Suppressor macrophage treated with lipopolysaccharide for 1 hour (primary cell): ENCODE measurements around the gene MED27.
"Not testable (repeated sequence)": the region's sequence is repeated elsewhere in the genome, so short reads cannot be mapped to it uniquely, and the experiment has no call there.

Experiments
- DNase-seq, 3 donors: peaks; one replicate each; pipeline ENCODE4 v3.0.0-alpha.2; 2020 to 2022

MED27 gene

GRCh38 chr9:132012704-132013357 is 66.8 kb downstream of the MED27 start:
- DNase-seq, result no peak

DNA sequence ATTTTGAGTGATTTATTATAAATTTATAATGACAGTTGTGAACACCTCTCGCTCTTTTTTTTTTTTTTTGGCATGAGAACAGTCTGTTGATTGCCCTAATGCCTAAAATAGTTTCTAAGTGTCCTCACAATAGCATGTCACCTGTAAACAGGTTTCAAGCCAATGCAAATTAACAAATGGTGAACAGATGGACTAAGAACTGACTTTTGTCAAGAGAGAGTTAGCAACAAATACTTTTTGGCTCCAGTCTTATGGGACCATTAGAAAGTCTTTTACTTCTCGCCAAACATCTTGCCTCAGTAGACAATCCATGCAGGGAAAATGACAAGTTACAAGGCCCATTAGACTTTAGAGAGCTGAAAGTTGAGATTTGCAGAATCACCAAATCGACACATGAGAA is 67.8 kb downstream of the MED27 start:
- DNase-seq, result no peak

GRCh38 chr9:132011309-132011708 is 68.4 kb downstream of the MED27 start:
- no peak for DNase-seq

GRCh38 chr9:132010201-132010600 is 69.5 kb downstream of the MED27 start:
- DNase-seq, result not testable (repeated sequence)

DNA sequence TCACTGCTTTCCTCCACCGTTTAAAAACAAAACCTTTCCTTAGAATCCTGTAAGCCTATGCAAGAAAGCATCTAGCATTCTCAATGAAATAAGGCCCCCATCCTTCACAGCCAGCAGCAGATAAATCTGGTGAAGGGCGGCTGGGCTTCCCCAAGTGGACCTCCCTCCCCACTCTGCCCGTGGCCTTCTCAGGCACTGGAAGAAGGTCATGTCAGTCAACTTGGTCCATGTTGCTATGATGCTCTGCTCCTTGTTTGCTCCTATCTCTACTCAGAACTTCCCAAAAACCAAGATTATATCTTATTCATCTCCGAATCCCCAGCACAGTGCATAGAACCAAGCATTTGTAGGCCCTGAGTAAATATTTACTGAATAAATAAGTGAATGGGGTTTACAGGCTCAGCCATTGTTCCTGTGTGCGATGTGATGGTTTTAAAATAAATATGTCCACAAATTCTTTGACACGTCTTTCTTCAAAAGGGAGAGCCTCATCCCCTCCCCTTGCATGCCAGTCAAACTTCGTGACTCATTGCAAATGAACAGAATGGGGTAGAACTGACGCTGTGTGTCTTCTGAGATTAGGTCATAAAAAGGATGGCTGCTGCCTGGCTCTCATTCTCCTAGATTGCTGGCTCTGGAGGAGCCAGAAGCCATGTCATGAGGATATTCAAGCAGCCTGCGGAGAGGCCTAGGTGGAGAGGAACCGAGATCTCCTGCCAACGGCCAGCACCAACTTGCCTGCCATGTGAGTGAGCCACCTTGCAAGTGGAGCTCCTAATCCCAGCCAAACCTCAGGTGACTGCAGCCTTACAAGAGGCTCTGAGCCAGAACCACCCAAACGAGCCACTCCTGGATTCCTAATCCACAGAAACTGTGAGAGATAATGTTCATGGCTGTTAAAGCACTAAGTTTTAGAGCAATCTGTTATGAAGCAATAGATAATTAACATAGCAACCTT is 70.5 kb downstream of the MED27 start:
- DNase-seq, result no peak

- no peak for DNase-seq
Measured at GRCh38 chr9:132008184-132008803, 71.4 kb downstream of the MED27 start.

DNA sequence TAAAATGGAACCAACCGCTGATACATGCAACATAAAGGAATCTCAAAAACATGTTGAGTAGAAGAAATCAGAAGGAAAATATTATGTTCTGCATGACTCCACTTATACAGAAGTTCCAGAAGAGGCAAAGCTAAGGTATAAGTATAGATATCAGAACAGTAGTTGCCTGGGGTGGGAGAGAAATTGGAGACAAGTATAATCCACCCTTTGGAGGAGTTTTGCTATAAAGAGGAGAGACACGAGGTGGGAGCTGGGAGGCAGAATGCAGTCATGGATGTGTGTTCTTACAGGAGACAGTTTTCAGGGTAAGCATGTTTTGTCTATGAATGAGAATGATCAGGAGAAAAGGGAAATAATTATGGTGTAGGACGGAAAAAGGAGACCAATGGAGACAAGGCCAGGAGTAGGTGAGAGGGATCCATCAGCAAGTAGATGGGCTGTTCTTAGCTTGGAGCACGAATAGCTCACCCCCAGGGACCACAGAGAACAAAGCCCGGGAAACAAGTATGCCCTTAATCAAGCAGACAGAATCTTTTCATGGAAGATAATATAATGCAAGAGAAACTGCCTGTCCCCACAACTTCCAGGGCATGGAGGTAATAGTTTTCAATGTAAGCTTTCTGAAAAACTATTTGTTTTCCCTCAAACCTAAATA is 72.2 kb downstream of the MED27 start:
- no peak for DNase-seq

GRCh38 chr9:132006677-132007370 is 72.8 kb downstream of the MED27 start:
- DNase-seq, result no peak

DNA sequence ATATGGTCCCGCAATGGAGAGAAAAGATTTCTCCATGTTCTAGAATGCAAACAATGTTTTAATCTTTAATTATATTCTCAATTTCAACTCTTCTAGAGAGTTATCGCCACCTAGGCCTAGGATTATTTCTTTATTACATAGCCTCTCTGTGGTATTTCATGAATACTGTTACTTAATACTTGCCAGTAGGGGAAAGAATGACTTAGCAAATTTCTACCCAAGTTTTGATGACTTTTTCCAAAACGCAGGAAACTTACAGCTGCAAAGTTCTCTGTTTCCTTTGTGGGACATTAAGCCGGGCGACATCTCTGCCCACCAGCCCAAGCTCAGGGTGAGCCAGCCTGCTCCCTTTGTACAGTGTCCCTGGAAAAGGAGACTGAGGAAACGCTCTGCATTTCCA is 73.8 kb downstream of the MED27 start:
- peak in 2 of 3 donors; percentile 16 to 29 for DNase-seq

- no peak for DNase-seq
Measured at GRCh38 chr9:132004323-132004722, 75.3 kb downstream of the MED27 start.

GRCh38 chr9:132003896-132004295 is 75.8 kb downstream of the MED27 start:
- peak; percentile 65 to 77 (median 73) for DNase-seq

- DNase-seq, result no peak
Measured at GRCh38 chr9:132003319-132003704, 76.4 kb downstream of the MED27 start.

GRCh38 chr9:132002643-132003318 is 76.9 kb downstream of the MED27 start:
- no peak for DNase-seq

GRCh38 chr9:132001567-132001966 is 78.1 kb downstream of the MED27 start:
- no peak for DNase-seq

DNA sequence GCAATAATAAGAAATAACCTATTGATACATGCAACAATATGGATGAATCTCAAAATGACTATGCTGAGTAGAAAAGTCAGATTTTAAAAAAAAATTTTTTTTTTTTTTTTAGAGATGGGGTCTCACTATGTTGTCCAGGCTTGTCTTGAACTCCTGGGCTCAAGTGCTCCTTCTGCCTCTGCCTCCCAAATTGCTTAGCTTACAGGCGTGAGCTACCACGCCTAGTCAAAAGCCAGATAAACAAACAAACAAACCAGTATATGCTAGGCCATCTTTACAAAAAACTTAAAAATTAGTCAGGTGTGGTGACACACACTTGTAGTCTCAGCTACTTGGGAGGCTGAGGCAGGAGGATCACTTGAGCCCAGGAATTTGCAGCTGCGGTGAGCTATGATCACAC is 79.0 kb downstream of the MED27 start:
- no peak for DNase-seq

DNA sequence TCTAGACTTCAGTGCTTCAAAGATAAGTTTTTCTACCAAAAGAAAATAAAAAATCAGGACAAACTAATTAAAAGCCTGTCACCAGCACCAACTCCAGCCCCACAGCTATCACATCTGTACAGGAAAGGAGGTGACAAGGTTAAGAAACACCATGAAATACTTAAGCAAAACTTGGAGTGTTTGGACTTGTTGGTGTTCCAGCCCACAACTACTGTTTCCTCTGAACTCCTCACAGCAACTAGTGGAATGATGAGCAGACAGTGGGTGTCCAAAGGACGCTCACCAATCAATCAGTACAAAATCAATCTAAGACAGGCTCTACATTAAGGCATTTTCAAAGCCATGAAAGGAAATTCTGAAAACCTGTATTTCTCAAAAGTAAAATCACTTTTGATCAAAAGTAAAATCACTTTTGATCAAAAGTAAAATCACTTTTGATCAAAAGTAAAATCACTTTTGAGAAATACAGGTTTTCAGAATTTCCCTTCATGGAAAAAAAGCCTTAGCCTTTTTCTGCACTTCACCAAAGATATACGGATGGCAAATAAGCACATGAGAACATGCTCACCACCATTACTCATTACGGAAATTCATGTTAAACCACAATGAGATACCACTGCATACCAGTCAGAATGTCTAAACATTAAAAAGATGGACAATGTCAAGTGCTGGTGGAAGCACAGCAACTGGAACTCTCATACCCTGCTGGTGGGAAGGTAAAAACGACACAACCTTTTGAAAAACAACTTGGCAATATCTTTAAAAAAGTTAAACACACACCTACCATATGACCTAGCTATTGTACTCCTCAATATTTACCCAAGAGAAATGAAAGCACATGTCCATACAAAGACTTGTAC is 79.7 kb downstream of the MED27 start:
- peak; percentile 32 to 68 (median 41) for DNase-seq

DNA sequence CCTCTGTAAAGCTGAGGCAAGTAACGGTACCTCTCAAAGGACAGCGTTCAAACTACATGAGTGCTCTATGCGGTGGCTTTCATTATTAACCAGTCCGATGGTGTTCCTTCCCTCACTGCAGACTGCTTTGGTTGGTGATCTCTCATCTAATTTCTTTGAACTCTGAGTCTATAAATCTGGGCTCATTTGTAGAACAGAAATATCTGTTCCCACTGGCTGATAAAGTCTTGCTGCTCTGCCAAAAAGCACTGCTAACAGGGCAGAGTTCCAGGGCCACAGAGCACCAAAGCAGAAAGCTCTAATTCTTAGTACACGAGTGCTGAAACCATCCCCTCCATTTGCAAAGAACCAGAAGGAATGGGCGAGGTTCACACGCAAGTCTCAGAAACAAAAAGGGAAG is 81.9 kb downstream of the MED27 start:
- DNase-seq, result no peak

- DNase-seq, result no peak
Measured at GRCh38 chr9:131997076-131997475, 82.6 kb downstream of the MED27 start.

DNA sequence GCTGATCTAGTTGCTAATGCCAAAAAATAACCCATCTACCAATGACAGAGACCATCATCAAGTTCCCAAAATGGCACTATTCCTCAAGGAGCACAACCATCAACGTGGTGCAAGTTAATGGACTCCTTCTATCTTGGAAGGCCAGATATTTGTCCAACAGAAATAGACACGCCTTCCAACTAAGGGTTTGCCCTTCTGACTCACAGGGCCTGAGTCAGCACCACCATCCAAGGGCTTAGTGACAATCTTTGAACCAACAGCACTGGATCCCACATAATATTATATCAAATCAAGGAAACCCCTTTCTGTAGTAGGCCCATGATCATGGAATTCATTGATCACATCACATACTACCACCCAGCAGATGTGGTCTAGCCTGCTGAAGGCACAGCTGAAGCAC is 84.3 kb downstream of the MED27 start:
- DNase-seq, result peak; percentile 18 to 27 (median 22)

DNA sequence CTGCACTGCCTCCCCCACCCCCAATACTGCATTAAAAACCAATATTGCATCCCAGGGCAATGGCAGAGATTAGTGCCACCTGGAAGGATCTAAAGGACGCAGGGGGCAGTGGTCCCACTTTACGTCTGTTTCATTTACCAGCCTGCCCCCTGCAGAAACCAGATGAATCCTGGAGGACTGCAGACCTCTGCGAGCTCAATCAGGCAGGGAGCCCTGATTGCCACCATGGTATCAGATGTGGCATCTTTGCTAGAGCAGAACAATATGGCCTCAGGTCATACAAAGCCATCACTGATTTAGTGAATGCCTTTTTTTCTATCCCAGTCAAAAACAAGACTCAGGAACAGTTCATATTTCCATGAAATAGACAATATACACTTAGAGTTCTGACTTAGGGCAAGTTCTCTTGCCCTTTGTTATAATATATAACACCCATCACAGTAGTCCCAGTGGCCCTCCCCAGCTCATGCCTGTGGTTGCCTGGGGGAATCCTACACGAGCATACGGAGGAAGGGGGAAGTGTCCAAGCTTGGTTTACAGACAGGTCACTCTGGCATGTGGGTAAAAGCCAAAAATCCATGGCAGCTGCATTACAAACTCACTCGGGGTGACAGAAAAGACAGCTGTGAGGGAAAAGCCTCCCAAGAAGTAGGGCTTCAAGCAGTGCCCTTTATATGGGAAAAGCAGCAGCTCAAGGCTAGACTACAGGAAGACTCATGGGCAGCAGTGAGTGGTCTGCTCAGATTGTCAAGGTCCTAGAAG is 85.1 kb downstream of the MED27 start:
- no peak for DNase-seq
